IPS-NIHi7 (cell line): Measurements from ENCODE around the gene FAM174C.

Source experiments
- DNase-seq: peaks from one replicate; pipeline ENCODE4 v3.0.0; 2012; ENCODE audit warnings: mixed read lengths; ENCODE audit errors: extremely low spot score

The FAM174C gene

DNA sequence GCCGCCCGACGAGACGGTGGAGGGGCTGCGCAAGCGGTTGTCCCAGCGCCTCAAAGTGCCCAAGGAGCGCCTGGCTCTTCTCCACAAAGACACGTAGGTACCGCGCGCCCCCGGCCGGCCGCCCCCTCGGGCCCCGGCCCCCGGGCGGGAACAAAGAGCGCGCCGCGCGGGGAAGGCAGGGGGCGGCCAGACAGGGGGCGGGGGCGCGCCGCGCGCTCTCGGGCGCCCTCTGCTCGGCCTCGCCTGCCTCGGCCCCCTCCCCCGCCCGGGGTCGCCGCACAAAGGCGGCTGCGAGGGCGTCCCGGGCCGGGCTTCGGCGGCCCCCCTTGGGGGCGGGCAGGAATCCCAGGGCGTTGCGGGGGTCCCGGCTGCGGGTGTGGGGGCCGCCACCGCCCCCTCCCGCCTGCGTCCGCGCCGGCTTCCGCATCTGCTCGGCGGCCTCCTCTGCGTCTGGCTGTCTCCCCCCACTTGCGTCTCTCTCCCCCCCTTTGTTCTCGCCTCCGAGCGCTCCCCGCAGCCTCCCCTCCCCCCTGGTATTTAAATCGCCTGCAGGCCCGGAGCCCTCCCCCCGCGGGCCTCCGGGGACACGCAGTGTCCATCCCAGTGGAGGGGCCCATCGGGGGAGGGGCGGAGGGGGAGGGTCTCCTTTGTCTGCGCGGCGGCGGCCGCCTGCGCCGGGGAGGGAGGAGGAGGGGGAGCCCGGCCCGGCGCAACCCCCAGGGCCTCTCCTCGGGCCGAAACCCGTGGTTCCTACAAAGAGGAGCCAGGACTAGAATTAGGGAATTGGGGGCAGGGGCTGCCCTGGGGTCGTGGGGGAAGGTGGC lies 24.7 kb upstream of the FAM174C start:
- peak; percentile 51 for DNase-seq

DNA sequence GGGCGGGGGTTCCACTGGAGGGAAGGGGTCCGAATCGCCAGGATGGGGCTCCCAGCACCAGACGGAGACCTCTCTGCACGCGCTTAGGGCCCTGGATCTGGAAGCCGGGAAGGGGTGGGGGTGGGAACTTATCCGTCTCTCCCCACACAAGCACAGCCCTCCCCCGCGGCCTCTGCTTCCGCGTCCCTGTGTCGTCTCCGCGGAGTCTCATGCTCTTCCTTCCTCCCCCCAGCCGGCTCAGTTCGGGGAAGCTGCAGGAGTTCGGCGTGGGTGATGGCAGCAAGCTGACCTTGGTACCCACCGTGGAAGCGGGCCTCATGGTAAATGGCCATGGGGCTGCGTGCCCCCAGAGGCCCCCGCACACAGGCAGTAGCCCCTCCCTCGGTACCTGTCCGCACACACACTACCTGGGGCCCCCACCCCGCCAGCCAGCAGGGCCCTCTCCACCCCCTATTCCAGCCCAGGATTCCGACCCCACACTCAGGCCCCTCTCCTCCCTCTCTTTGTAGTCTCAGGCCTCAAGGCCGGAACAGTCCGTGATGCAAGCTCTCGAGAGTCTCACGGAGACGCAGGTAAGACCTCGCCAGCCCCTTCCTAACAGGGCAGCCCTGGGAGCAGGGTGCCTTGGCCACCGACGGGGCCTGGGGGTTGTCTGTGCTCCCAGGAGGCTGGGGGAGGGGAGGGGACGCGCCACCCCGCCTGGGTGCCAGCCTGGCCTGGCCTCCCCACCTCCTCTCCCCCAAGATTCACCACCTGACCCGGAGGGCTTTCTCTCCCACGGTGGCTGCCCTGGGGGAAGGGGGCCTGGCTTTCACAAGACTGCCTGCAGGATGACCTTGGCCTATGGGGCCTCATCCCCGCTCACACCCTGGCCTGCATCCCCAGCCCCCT lies 23.8 kb upstream of the FAM174C start:
- no peak for DNase-seq

DNA sequence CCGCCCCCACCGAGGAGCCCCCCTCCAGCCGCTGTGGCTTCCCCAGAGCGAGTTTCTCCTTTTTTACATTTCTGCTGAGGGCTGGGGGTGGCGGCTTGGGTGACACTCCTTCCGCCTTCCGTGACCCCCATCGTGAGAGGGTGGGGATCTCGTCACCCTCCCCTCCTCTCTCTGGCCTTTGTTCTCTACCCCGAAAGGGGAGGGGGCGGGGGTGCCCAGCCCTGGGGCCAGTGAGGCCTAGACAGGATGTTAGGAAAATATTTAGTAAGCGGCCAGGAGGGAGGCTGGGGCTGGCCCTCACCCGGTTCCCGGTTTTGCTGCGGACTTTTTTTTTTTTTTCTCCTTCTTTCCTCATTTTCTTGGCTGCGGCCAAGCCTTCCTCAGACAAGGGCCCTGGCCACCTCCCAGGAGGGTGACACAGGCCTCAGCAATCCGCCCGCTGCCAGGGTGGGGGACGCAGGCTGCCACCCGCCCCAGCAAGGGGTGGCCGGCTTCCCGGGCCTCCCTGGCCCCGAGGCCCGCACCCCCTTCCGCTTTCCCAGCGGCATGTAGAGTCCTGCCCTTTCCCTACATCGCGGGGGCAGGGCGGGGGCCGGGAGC lies 23.0 kb upstream of the FAM174C start:
- DNase-seq = no peak

GRCh38 chr19:1252821-1253513 lies 22.4 kb upstream of the FAM174C start:
- DNase-seq = no peak

DNA sequence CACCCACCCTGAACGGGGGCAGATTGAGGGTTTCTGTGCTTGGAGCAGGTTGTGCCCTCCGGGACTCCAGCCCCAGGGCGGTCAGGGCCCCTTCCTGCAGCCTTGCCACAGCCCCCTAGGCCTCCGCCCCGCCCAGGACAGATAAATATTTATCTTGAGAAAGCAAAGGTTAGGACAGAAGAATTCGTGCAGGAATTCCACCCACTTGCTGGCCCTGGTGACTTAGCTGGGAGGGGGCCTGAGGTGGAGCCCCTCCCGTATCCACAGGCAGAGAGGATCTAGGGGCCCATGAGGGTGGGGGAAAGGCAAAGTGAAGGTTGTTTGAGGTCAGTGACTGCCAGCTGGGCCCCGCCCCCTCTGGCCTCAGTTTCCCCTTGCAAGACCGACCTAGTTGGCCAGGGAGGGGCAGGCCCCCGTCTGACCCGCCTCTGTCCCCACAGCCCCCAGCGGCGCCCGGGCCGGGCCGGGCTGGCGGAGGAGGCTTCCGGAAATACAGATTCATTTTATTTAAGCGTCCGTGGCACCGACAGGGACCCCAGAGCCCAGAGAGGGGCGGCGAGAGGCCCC lies 21.7 kb upstream of the FAM174C start:
- no peak for DNase-seq

GRCh38 chr19:1254081-1254527 lies 21.2 kb upstream of the FAM174C start:
- DNase-seq = no peak

- no peak for DNase-seq
Measured at GRCh38 chr19:1254530-1255185, 20.7 kb upstream of the FAM174C start.

DNA sequence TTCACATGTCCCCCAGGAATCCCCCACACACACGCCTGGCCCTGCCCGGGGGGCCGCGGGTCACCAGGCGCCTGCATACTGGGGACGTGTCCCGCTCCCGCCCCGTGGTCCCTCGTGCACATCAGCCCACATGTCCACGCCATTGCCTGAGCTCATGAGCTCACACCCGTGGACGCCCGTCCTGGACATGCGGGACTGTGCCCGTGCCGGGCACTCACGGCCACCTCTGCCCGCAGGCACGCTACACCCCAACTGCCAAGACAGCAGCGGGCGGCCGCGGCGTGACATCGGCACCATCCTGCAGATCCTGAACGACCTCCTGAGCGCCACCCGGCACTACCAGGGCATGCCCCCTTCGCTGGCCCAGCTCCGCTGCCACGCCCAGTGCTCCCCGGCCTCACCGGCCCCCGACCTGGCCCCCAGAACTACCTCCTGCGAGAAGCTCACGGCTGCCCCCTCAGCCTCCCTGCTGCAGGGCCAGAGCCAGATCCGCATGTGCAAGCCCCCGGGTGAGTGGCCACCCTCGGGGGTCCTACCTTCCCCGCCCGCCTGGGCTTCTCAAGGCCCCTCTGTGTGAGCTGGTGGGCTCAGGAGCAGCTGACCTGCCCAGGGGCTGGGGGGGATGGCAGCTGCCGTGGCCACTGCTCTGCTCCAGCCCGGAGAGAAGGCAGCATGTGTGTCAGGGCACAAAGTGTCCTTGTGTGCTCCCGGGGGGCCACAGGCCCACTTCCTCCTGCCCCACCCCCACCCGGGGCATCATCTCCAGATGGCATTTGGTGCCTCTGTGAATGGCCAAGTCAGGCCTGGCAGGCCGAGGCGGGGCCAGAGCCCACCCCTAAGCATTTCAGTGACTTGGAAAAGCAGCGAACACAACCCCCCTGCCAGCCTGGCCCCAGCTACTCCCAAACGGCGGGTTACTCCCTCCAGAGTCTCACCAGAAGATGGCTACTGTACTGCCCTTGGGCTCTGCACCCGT lies 19.9 kb upstream of the FAM174C start:
- DNase-seq = no peak

DNA sequence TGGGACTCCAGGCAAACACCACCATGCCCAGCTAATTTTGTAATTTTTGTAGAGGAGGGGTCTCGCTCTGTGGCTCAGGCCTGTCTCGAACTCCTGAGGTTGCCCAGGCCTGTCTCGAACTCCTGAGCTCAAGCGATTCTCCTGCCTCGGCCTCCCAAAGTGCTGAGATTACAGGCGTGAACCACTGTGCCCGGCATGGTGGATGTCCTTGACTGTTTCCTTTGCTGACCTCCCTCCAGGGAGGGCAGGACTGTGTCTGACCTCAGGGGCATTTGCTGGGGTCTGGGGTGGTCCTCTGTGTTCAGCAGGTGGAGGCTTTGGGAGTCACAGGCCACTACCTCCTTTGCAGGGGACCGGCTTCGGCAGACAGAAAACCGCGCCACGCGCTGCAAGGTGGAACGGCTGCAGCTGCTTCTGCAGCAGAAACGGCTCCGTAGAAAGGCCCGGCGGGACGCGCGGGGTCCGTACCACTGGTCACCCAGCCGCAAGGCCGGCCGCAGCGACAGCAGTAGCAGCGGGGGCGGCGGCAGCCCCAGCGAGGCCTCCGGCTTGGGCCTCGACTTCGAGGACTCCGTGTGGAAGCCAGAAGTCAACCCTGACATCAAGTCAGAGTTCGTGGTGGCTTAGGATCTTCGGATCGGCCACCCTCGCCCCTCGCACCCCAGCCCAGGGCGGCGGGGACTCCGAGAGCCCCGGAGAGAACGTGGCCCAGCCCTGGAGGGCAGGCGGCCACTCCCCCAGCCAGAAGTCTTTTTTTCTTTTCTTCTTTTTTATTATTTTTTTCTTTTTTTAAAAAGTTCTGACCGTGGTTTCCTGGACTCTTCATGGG lies 18.5 kb upstream of the FAM174C start:
- DNase-seq = no peak

DNA sequence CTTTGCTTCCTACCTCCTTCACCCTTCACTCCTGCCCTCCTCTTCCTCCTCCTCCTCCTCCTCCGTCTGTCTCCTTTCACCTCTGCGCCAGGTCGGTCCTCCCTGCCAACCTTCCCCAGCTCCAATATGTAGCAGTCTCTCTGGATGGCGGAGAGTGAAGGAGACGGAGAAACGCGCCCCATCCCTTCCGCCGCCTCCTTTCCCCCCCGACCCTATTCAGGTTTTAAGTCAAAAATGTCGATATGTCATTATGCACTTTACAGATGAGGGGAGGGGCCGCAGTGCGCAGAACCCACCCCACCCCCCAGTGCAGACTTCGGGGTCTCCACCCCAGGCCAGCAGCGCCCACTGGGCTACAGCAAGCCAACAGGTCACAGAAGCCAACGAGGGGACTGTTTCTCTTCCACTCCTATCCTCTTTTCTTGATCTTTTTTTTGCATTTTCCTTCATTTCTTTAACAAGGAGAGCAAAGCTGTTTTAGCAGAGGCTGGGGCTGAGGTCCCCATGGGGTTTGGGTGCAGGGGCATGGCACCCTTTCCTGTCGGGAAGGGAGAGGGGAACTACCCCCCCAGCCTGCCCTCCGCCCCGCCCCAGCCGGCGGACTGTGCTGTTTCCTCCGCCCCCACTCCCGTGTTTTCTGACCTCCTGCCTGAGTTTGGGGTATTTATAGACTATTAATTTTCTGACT lies 17.7 kb upstream of the FAM174C start:
- DNase-seq = no peak

DNA sequence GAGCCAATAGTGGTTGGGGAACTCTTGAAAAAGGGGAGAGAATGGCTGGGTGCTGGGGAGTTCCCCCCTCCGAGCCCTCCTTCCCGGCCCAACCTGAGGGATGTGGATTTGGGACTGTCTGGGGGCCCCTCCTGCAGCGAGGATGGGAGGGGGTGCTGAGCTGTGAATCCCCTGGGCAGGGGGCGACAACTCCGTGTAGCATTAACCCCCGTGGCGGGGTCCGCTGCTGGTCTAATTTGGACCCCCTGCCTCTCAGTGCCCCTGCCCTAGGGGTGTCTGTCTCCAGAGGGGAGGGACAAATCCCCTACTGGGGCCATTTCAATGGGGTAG lies 17.2 kb upstream of the FAM174C start:
- DNase-seq = no peak

- DNase-seq = no peak
Measured at GRCh38 chr19:1258707-1259205, 16.6 kb upstream of the FAM174C start.

DNA sequence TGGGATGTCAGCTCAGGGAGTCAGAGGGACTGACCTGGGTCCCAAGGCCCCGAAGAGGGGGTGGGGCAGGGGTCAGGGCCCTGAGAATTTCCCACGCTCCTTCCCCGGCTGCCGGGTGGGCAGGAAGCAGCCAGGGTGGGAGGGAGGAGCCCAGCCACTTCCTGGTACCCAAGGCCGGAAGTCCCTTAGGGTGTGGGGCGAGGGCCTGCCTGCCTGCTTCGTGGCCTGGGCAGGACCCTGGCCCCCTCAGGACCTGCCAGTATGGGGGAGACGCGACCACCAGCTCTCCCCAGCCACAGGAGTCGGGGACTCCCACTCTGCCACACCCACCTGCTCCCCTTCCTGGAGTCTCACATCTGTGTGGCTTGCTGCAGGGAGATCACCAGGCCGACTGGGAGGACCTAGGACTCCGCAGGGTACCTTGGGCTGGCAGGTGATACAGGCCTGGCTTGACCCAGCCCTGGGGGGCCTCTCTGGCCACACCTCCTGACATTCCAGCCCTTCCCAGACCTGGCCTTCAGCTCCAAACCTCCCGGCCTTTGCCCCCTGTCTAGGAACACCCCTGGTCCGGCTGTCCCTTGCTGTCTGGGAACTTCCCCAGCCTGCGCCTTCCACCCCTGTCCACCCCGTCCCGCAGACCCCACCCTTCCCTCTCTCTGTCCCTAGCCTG lies 16.0 kb upstream of the FAM174C start:
- peak; percentile 41 for DNase-seq

DNA sequence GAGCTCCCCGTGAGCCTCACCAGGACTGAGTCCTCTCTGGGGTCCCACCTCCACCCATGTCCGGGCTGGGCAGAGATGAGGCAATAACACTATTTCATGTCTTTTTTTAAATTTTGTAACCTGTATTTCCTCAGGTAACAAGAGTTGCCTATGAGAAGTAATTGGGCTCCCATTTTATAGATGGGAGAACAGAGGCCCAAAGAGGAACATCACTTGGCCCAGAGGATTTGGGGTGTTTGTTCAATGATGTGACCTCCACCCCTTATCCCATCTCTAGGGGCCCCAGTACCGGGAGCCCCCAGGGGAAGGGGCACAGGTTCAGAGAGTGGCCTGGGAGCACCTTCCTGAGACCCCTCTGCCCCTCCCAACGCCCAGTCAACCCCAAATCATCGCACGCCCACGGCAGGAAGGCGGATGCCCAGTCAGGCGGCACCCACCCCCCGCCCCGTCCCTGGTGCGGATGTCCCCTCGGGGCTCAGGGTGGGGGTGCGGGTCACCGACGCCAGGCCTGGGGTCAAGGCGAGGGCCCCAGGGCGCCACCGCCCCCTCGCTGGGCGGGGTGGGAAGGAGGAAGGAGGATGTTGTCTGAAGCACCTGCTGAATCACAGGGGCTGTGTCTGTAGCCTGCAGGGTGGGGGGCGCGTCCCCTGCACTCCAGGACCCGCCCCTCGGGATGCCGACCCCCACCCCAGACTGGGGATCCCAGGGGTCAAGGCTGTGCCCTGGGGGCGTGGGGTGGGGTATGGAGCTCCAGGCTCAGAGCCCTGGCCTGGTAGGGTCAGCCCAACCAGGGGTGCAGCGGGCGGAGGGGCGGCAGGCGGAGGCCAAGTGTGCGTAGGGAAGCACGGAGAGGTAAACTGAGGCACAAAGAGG lies 15.2 kb upstream of the FAM174C start:
- no peak for DNase-seq

DNA sequence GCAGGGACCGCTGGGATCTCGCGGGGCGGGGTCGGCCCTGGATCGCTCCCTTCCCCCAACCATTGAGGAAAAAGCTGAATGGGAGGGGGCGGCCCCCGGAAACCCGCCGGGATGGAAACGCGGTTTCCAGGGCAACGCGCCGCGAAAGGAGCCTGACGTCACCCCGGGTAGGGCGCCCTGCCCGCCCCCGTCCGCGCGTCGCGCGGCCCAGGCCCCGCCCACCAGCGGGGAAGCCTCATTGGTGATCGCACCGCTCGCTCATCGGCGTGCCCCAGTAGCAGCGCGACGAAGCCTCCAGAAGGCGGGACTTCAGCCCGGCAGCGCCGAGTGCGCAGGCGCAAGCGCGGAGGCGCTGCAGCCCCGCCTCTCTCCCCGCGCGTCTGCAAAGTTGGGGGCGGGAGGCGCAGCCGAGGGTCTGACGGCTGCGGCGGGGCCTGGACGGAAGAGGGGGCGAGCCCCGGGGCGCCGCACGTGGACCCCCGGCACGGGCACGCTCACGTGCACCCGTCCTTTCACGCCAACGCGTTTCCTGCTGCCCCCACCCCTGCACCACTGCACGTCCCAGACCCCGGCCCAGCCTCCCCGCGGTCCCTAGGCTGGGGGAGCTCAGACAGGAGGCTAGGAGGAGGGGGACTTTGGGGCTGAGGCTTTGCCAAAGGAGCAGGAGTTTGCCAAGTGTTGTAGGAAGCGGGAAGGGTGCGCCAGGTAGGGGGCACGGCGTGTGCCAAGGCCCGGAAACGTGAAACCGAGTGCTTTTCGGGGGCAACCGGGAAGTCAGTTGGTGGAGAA lies 14.4 kb upstream of the FAM174C start:
- DNase-seq = peak; percentile 88

- DNase-seq = no peak
Measured at GRCh38 chr19:1261538-1261797, 13.9 kb upstream of the FAM174C start.
